ENCODE measurements around the gene COPG2. TPM values are rescaled to one million over a fixed set of nuclear protein-coding genes. Genes with fewer than 3 reads are reported as not detected.

Gene COPG2
- total RNA-seq, 2 experiments from 2014 or later = 32.7 to 35.7 TPM

- CTCF ChIA-PET = interaction anchor here (0.6 to 1.0 kb wide), 3 partner anchors 12 to 494 kb away, joined by 3 read pairs; no protein-coding TSS in a partner anchor
- H3K9me3 Mint-ChIP-seq = no peaks in the 10 kb centered on the region
- no peak for DNase-seq
- H3K27ac Mint-ChIP-seq = no peak overlapping the region
- H3K27me3 Mint-ChIP-seq (ENCODE audit: low read depth) = peaks cover 34% of the 10 kb centered on the region
- no peak overlapping the region for H3K4me3 Mint-ChIP-seq
- intact Hi-C loops (cut with micrococcal nuclease) = loop anchor here (5.0 kb wide), 3 partner anchors 47 to 343 kb away; partner anchors contain the start of gene CEP41
- H3K4me1 Mint-ChIP-seq (ENCODE audit: low read depth) = peaks cover 28% of the 10 kb centered on the region
- H3K36me3 Mint-ChIP-seq (ENCODE audit: low read depth) = no peaks in the 10 kb centered on the region
These were observed 179.2 kb downstream of the COPG2 start for GRCh38 chr7:130489140-130489983.

- no peaks in the 10 kb centered on the region for H3K9me3 Mint-ChIP-seq
- DNase-seq = no peak
- H3K4me1 Mint-ChIP-seq (ENCODE audit: low read depth) = peaks cover 28% of the 10 kb centered on the region
- H3K27me3 Mint-ChIP-seq (ENCODE audit: low read depth) = peaks cover 26% of the 10 kb centered on the region
- intact Hi-C loops (cut with micrococcal nuclease) = loop anchor here (5.0 kb wide), 3 partner anchors 46 to 344 kb away; partner anchors contain the start of gene CEP41
- no peak overlapping the region for H3K27ac Mint-ChIP-seq
- CTCF ChIA-PET = interaction anchor here (0.6 to 2.2 kb wide), 3 partner anchors 11 to 212 kb away, joined by 3 to 4 read pairs (median 3); no protein-coding TSS in a partner anchor
- no peak overlapping the region for H3K4me3 Mint-ChIP-seq
- H3K36me3 Mint-ChIP-seq (ENCODE audit: low read depth) = no peaks in the 10 kb centered on the region
These were observed 180.0 kb downstream of the COPG2 start for GRCh38 chr7:130488392-130489139.

GRCh38 chr7:130486954-130487436 is 181.6 kb downstream of the COPG2 start:
- Mint-ChIP-seq H3K9me3 (no peaks in the 10 kb centered on the region), H3K27ac (no peak overlapping the region), H3K4me1 (ENCODE audit: low read depth) (peaks cover 23% of the 10 kb centered on the region), H3K36me3 (ENCODE audit: low read depth) (no peaks in the 10 kb centered on the region), H3K4me3 (peak overlapping the region; percentile 74), H3K27me3 (ENCODE audit: low read depth) (peaks cover 14% of the 10 kb centered on the region)
- no peak for DNase-seq
- intact Hi-C loops (cut with micrococcal nuclease) = loop anchor here (1.0 to 5.0 kb wide), 5 partner anchors 45 to 415 kb away; partner anchors contain the start of gene CEP41
- CTCF ChIA-PET = interaction anchor here (0.6 to 2.2 kb wide), 12 partner anchors 11 to 881 kb away, joined by 3 to 8 read pairs (median 4); partner anchors contain the start of gene CEP41

DNA sequence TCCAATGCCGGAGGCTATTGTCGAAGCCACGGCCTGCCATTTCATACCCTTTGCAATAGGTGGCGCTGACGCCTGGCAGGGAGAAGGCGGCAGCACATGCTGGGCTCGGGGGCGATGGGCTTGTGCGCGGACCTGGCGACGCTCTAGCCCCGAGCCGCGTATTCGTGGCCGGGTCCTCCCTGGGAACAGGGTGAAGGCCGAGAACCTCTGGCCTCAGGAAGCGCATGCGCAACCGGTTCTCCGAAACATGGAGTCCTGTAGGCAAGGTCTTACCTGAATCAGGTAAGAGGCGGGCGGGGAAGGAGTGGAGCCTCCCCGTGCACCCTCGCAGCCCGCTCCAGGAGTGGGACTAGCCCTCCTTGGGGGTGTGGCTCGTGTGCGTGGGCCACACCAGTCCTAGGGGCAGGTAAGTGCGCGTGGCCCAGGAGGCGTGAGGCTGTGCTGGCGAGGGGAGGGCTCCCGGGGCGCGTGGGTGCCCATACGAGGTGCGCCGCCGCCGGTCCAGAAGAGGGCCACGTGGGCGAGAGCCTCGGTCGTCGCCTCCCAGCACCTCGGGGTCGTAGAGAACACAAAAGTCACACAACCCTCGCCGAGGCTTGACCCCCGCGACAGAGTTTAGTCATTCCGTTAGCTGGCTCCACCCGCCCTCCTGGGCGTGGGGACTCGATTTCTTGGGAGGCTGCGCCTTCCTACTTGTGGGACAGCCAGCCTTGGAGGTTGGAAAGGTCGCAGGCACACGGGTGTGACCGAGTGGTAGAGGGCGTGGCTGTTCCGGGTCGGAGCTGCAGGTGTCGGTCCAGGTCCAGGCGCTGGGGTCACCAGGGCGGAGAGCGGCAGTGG is 182.2 kb downstream of the COPG2 start:
- H3K27me3 Mint-ChIP-seq (ENCODE audit: low read depth) = peaks cover 9% of the 10 kb centered on the region
- peak; percentile 70 for DNase-seq
- intact Hi-C loops (cut with micrococcal nuclease) = loop anchor here (1.0 to 5.0 kb wide), 5 partner anchors 44 to 414 kb away; partner anchors contain the start of gene CEP41
- H3K4me3 Mint-ChIP-seq = peak overlapping the region; percentile 74
- peaks cover 23% of the 10 kb centered on the region for H3K4me1 Mint-ChIP-seq (ENCODE audit: low read depth)
- H3K9me3 Mint-ChIP-seq = no peaks in the 10 kb centered on the region
- CTCF ChIA-PET = interaction anchor here (0.6 to 2.2 kb wide), 8 partner anchors 10 to 272 kb away, joined by 3 to 8 read pairs (median 4); no protein-coding TSS in a partner anchor
- no peak overlapping the region for H3K27ac Mint-ChIP-seq
- no peaks in the 10 kb centered on the region for H3K36me3 Mint-ChIP-seq (ENCODE audit: low read depth)

GRCh38 chr7:130485734-130486113 is 182.8 kb downstream of the COPG2 start:
- no peaks in the 10 kb centered on the region for H3K9me3 Mint-ChIP-seq
- intact Hi-C loops (cut with micrococcal nuclease) = loop anchor here (1.0 to 5.0 kb wide), 5 partner anchors 43 to 413 kb away; partner anchors contain the start of gene CEP41
- peaks cover 19% of the 10 kb centered on the region for H3K4me1 Mint-ChIP-seq (ENCODE audit: low read depth)
- peaks cover 5% of the 10 kb centered on the region for H3K27me3 Mint-ChIP-seq (ENCODE audit: low read depth)
- H3K4me3 Mint-ChIP-seq = peak overlapping the region; percentile 74
- CTCF ChIA-PET = no interaction called here
- H3K36me3 Mint-ChIP-seq (ENCODE audit: low read depth) = no peaks in the 10 kb centered on the region
- no peak overlapping the region for H3K27ac Mint-ChIP-seq
- DNase-seq = no peak

- no peak overlapping the region for H3K27ac Mint-ChIP-seq
- peaks cover 19% of the 10 kb centered on the region for H3K4me1 Mint-ChIP-seq (ENCODE audit: low read depth)
- no peak overlapping the region for H3K4me3 Mint-ChIP-seq
- H3K36me3 Mint-ChIP-seq (ENCODE audit: low read depth) = no peaks in the 10 kb centered on the region
- peaks cover 2% of the 10 kb centered on the region for H3K27me3 Mint-ChIP-seq (ENCODE audit: low read depth)
- CTCF ChIA-PET = interaction anchor here (0.7 to 2.2 kb wide), 3 partner anchors 12 to 270 kb away, joined by 3 to 5 read pairs (median 4); no protein-coding TSS in a partner anchor
- DNase-seq = no peak
- intact Hi-C loops (cut with micrococcal nuclease) = no loop called here
- H3K9me3 Mint-ChIP-seq = no peaks in the 10 kb centered on the region
These were observed 185.5 kb downstream of the COPG2 start for GRCh38 chr7:130483031-130483430.

DNA sequence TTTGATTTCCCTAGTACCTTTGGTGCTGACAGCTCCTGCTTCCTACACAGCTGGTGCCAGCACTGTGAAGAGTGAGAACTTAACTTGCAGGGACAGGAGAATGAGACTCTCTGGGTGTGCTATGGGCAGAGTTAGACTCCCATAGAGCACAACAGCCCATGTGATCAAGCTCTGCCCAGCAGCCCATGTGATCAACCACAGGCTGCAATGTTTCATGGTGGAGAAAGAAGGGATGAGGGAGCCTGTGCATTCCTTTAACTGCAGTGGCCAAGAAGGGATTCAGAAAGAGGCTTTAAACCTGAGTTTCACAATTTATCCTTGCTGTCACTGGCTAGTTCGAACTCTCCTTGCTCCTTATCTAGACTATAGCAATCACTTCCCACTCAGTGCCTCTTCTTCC is 186.7 kb downstream of the COPG2 start:
- Mint-ChIP-seq H3K4me3 (no peak overlapping the region), H3K27ac (no peak overlapping the region), H3K36me3 (ENCODE audit: low read depth) (no peaks in the 10 kb centered on the region), H3K4me1 (ENCODE audit: low read depth) (peaks cover 16% of the 10 kb centered on the region), H3K9me3 (no peaks in the 10 kb centered on the region), H3K27me3 (ENCODE audit: low read depth) (peaks cover 1% of the 10 kb centered on the region)
- intact Hi-C loops (cut with micrococcal nuclease) = no loop called here
- CTCF ChIA-PET = no interaction called here
- DNase-seq = no peak

GRCh38 chr7:130479716-130480400 is 188.7 kb downstream of the COPG2 start:
- H3K27me3 Mint-ChIP-seq (ENCODE audit: low read depth) = no peaks in the 10 kb centered on the region
- H3K27ac Mint-ChIP-seq = no peak overlapping the region
- no peak for DNase-seq
- no peaks in the 10 kb centered on the region for H3K36me3 Mint-ChIP-seq (ENCODE audit: low read depth)
- intact Hi-C loops (cut with micrococcal nuclease) = no loop called here
- no peak overlapping the region for H3K4me3 Mint-ChIP-seq
- no peaks in the 10 kb centered on the region for H3K9me3 Mint-ChIP-seq
- no peaks in the 10 kb centered on the region for H3K4me1 Mint-ChIP-seq (ENCODE audit: low read depth)
- CTCF ChIA-PET = no interaction called here

DNA sequence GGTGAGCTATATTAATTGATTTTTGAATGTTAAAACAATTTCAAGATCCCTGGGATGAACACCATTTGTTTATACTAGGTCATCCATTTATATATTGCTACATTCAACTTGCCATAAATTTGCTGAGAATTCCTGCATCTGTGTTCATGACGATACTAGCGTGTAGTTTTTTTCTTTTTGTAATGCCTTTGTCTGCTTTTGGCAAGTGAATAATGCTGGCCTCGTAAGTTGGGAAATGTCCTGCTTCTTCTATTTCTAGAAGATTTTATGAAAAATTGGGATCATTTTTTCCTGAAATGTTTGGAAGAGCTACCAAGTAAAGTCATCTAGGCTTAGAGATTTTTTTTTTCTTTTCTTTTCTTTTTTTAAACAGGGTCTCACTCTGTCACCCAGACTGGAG is 189.6 kb downstream of the COPG2 start:
- Mint-ChIP-seq H3K36me3 (ENCODE audit: low read depth) (no peaks in the 10 kb centered on the region), H3K27me3 (ENCODE audit: low read depth) (no peaks in the 10 kb centered on the region), H3K4me3 (no peak overlapping the region), H3K9me3 (no peaks in the 10 kb centered on the region), H3K4me1 (ENCODE audit: low read depth) (no peaks in the 10 kb centered on the region), H3K27ac (no peak overlapping the region)
- no peak for DNase-seq
- intact Hi-C loops (cut with micrococcal nuclease) = no loop called here
- CTCF ChIA-PET = no interaction called here

- Mint-ChIP-seq H3K4me1 (ENCODE audit: low read depth) (no peaks in the 10 kb centered on the region), H3K27me3 (ENCODE audit: low read depth) (no peaks in the 10 kb centered on the region), H3K36me3 (ENCODE audit: low read depth) (no peaks in the 10 kb centered on the region), H3K27ac (no peak overlapping the region), H3K9me3 (no peaks in the 10 kb centered on the region), H3K4me3 (no peak overlapping the region)
- no peak for DNase-seq
- CTCF ChIA-PET = interaction anchor here (0.6 to 2.6 kb wide), 4 partner anchors 11 to 1032 kb away, joined by 3 to 8 read pairs (median 3); no protein-coding TSS in a partner anchor
- intact Hi-C loops (cut with micrococcal nuclease) = no loop called here
These were observed 192.0 kb downstream of the COPG2 start for GRCh38 chr7:130476297-130477150.
